Measurements from ENCODE around the gene MYO10. TPM values are rescaled to one million over a fixed set of nuclear protein-coding genes. Genes with fewer than 3 reads are reported as not detected.

The MYO10 gene
- total RNA-seq, 2 experiments from 2014 or later = 0.23 TPM; not detected in 1

DNA sequence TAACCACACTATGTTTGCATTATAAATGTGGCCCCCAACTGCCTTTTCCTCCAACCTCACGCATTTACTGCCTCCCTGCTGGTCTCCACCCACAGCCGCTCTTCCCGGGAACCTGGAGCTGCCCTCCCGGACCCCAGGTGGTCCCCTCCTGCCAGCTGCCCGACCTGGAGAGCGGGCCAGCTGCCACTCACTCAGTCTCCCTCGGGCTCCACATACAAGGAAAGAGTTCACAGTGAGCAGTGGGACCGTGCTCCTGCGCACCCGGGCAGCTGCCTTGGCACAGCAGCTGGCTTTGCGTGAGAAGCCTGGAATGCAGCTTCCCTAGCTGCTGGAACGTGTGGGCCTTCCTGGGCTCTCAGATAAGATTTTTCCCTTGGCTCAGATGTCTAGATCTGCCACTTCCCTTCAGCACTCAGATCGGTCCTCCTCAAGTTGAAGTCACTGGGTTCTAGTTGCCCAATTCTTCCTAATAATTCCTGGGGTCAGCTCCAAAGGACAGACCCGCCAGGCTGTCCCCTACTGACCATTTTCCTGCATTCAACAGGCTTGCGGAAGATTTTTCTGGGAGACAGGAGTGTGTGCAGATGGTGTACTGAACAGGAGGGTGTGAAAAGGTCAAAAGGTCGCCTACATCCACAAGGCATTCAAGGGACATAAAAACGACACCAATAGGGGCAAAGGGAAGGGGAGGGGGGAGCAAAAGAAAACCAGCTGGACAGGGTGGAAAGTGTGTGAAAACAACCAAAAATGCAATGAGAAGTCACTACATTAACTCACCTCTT, 69.1 kb downstream of the MYO10 start:
- ChIA-PET CTCF (no interaction called here), POLR2A (no interaction called here)
- H3K27me3 Mint-ChIP-seq = no peaks in the 10 kb centered on the region
- H3K4me1 Mint-ChIP-seq = no peaks in the 10 kb centered on the region
- H3K4me3 Mint-ChIP-seq = no peak overlapping the region
- H3K36me3 Mint-ChIP-seq (ENCODE audit: low read depth) = no peaks in the 10 kb centered on the region
- H3K27ac Mint-ChIP-seq = no peak overlapping the region
- H3K9me3 Mint-ChIP-seq = peaks cover 7% of the 10 kb centered on the region
- no peak for DNase-seq

- Mint-ChIP-seq H3K27me3 (no peaks in the 10 kb centered on the region), H3K9me3 (peaks cover 3% of the 10 kb centered on the region), H3K4me1 (no peaks in the 10 kb centered on the region), H3K4me3 (no peak overlapping the region), H3K36me3 (ENCODE audit: low read depth) (no peaks in the 10 kb centered on the region), H3K27ac (no peak overlapping the region)
- CTCF ChIA-PET = no interaction called here
- POLR2A ChIA-PET = no interaction called here
- no peak for DNase-seq
Observed at GRCh38 chr5:16866273-16866672, 69.8 kb downstream of the MYO10 start.

DNA sequence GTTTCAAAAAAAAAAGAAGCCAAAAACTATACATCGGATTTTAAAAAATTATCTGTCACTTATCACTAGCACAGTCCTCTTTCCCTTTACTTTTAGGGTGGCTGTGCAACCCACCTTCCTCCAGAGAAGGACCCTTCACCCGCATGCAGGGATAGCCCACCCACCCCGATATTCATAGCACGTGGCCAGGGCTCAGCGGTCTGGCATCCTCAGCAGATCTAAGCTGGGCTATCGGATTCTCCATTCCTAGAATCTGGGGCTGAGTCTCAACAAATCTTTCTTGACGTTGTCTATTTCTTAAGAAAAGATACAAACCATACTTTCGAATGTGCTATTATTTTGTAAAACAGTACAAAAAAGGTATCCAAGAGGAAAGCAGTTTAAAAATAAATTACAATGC, 70.9 kb downstream of the MYO10 start:
- Mint-ChIP-seq H3K9me3 (no peaks in the 10 kb centered on the region), H3K27me3 (no peaks in the 10 kb centered on the region), H3K4me3 (no peak overlapping the region), H3K4me1 (no peaks in the 10 kb centered on the region), H3K36me3 (ENCODE audit: low read depth) (no peaks in the 10 kb centered on the region), H3K27ac (no peak overlapping the region)
- ChIA-PET POLR2A (no interaction called here), CTCF (no interaction called here)
- no peak for DNase-seq

DNA sequence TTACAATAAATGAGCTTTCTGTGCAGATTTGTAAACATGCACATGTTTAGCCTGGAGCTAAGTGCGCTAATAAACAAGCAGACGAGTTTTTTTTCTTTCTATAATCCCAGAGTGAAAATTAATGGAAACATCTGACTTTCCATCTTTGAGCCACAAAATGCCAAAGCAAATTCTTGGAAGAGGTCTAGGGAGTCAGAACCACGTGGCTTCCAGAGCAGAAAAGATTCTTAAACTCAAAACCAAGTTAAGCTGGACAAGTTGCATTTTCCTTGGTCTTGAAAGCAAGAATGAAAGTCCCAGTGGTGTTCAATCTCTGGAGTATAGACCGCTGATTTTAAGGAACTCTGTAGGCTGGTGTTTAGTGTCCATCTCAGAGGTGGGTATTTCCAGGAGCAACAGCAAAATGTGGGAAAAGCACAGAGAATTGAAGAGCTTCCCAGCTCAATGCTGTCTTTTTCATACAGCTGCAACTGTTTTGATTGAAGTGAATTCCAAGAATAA, 71.4 kb downstream of the MYO10 start:
- no peaks in the 10 kb centered on the region for H3K9me3 Mint-ChIP-seq
- ChIA-PET CTCF (interaction anchor here (0.7 kb wide), 1 partner anchor 10 kb away, joined by 4 read pairs; no protein-coding TSS in a partner anchor), POLR2A (no interaction called here)
- H3K4me1 Mint-ChIP-seq = no peaks in the 10 kb centered on the region
- H3K4me3 Mint-ChIP-seq = no peak overlapping the region
- no peak for DNase-seq
- no peaks in the 10 kb centered on the region for H3K36me3 Mint-ChIP-seq (ENCODE audit: low read depth)
- no peaks in the 10 kb centered on the region for H3K27me3 Mint-ChIP-seq
- H3K27ac Mint-ChIP-seq = no peak overlapping the region

GRCh38 chr5:16863469-16863946, 72.6 kb downstream of the MYO10 start:
- Mint-ChIP-seq H3K36me3 (ENCODE audit: low read depth) (no peaks in the 10 kb centered on the region), H3K27me3 (no peaks in the 10 kb centered on the region), H3K9me3 (no peaks in the 10 kb centered on the region), H3K4me3 (no peak overlapping the region), H3K27ac (no peak overlapping the region), H3K4me1 (no peaks in the 10 kb centered on the region)
- POLR2A ChIA-PET = no interaction called here
- CTCF ChIA-PET = no interaction called here
- DNase-seq = no peak

- H3K4me3 Mint-ChIP-seq = no peak overlapping the region
- CTCF ChIA-PET = no interaction called here
- no peak overlapping the region for H3K27ac Mint-ChIP-seq
- no peak for DNase-seq
- no peaks in the 10 kb centered on the region for H3K9me3 Mint-ChIP-seq
- POLR2A ChIA-PET = no interaction called here
- no peaks in the 10 kb centered on the region for H3K27me3 Mint-ChIP-seq
- H3K4me1 Mint-ChIP-seq = no peaks in the 10 kb centered on the region
- no peaks in the 10 kb centered on the region for H3K36me3 Mint-ChIP-seq (ENCODE audit: low read depth)
Observed at GRCh38 chr5:16862777-16863176, 73.3 kb downstream of the MYO10 start.

GRCh38 chr5:16859346-16859745, 76.7 kb downstream of the MYO10 start:
- CTCF ChIA-PET = no interaction called here
- DNase-seq = no peak
- H3K27me3 Mint-ChIP-seq = no peaks in the 10 kb centered on the region
- no peaks in the 10 kb centered on the region for H3K9me3 Mint-ChIP-seq
- no peaks in the 10 kb centered on the region for H3K36me3 Mint-ChIP-seq (ENCODE audit: low read depth)
- H3K27ac Mint-ChIP-seq = no peak overlapping the region
- no peaks in the 10 kb centered on the region for H3K4me1 Mint-ChIP-seq
- H3K4me3 Mint-ChIP-seq = no peak overlapping the region
- POLR2A ChIA-PET = no interaction called here

GRCh38 chr5:16858151-16858550, 77.9 kb downstream of the MYO10 start:
- H3K4me3 Mint-ChIP-seq = no peak overlapping the region
- no peak for DNase-seq
- CTCF ChIA-PET = no interaction called here
- H3K36me3 Mint-ChIP-seq (ENCODE audit: low read depth) = no peaks in the 10 kb centered on the region
- POLR2A ChIA-PET = no interaction called here
- H3K27ac Mint-ChIP-seq = no peak overlapping the region
- H3K27me3 Mint-ChIP-seq = no peaks in the 10 kb centered on the region
- H3K4me1 Mint-ChIP-seq = no peaks in the 10 kb centered on the region
- H3K9me3 Mint-ChIP-seq = no peaks in the 10 kb centered on the region

DNA sequence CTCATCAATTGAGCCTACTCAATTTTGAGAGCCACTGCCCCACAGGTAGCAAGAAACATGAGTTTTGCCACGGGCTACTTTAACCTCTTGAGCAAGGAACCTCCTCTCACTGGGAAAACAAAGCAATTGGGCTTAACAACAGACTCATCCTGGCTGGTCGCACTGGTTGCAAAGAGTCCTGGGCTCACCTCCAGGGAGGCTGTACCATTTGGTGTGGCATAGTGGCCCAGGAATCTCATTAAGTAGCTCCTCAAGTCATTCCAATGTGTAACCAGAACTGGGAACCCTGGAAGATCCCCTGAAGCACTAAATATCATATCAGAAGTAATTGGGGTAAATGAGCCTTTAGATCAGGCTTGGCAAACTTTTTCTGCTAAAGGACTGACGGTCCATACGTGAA, 78.5 kb downstream of the MYO10 start:
- H3K4me1 Mint-ChIP-seq = no peaks in the 10 kb centered on the region
- no peaks in the 10 kb centered on the region for H3K27me3 Mint-ChIP-seq
- H3K36me3 Mint-ChIP-seq (ENCODE audit: low read depth) = no peaks in the 10 kb centered on the region
- ChIA-PET CTCF (no interaction called here), POLR2A (no interaction called here)
- H3K4me3 Mint-ChIP-seq = no peak overlapping the region
- H3K27ac Mint-ChIP-seq = no peak overlapping the region
- DNase-seq = no peak
- H3K9me3 Mint-ChIP-seq = no peaks in the 10 kb centered on the region

- CTCF ChIA-PET = no interaction called here
Observed at GRCh38 chr5:16856531-16856930, 79.6 kb downstream of the MYO10 start.

DNA sequence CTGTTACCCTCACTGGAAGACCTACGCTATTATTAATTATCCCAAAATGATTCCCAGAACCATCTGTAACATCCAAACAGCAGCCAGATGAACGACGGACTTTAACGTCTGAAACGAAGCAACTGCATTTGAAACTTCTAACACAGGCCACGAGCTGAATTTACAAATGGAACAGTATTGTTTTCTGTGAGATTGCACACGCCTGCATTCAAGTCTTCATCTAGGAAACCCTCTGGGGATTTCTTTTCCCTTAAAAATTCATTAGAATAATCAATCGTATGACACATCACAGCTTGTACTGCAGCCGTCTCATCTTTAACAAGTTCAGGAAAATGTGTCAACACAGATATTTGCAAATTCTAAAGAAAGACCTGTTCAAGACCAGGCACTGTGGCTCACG, 80.2 kb downstream of the MYO10 start:
- H3K27ac Mint-ChIP-seq = no peak overlapping the region
- no peaks in the 10 kb centered on the region for H3K4me1 Mint-ChIP-seq
- ChIA-PET POLR2A (no interaction called here), CTCF (no interaction called here)
- no peak overlapping the region for H3K4me3 Mint-ChIP-seq
- DNase-seq = no peak
- H3K27me3 Mint-ChIP-seq = no peaks in the 10 kb centered on the region
- no peaks in the 10 kb centered on the region for H3K9me3 Mint-ChIP-seq
- H3K36me3 Mint-ChIP-seq (ENCODE audit: low read depth) = no peaks in the 10 kb centered on the region

More at GRCh38 chr5:16856531-16856930, 79.6 kb downstream of the MYO10 start:
- no peaks in the 10 kb centered on the region for H3K4me1 Mint-ChIP-seq
- POLR2A ChIA-PET = no interaction called here
- H3K27ac Mint-ChIP-seq = no peak overlapping the region
- H3K27me3 Mint-ChIP-seq = no peaks in the 10 kb centered on the region
- H3K36me3 Mint-ChIP-seq (ENCODE audit: low read depth) = no peaks in the 10 kb centered on the region
- H3K9me3 Mint-ChIP-seq = no peaks in the 10 kb centered on the region
- H3K4me3 Mint-ChIP-seq = no peak overlapping the region
- no peak for DNase-seq

- DNase-seq = no peak
- Mint-ChIP-seq H3K36me3 (ENCODE audit: low read depth) (no peaks in the 10 kb centered on the region), H3K9me3 (no peaks in the 10 kb centered on the region), H3K27me3 (no peaks in the 10 kb centered on the region), H3K4me1 (no peaks in the 10 kb centered on the region), H3K27ac (no peak overlapping the region), H3K4me3 (no peak overlapping the region)
- ChIA-PET POLR2A (no interaction called here), CTCF (no interaction called here)
Observed at GRCh38 chr5:16855485-16855884, 80.6 kb downstream of the MYO10 start.

GRCh38 chr5:16854351-16854750, 81.7 kb downstream of the MYO10 start:
- CTCF ChIA-PET = interaction anchor here (0.6 kb wide), 1 partner anchor 10 kb away, joined by 4 read pairs; no protein-coding TSS in a partner anchor
- no peaks in the 10 kb centered on the region for H3K27me3 Mint-ChIP-seq
- no peak overlapping the region for H3K4me3 Mint-ChIP-seq
- H3K4me1 Mint-ChIP-seq = no peaks in the 10 kb centered on the region
- POLR2A ChIA-PET = no interaction called here
- no peak overlapping the region for H3K27ac Mint-ChIP-seq
- DNase-seq = no peak
- no peaks in the 10 kb centered on the region for H3K9me3 Mint-ChIP-seq
- no peaks in the 10 kb centered on the region for H3K36me3 Mint-ChIP-seq (ENCODE audit: low read depth)

- Mint-ChIP-seq H3K36me3 (ENCODE audit: low read depth) (no peaks in the 10 kb centered on the region), H3K27ac (no peak overlapping the region), H3K4me3 (no peak overlapping the region), H3K27me3 (no peaks in the 10 kb centered on the region), H3K4me1 (no peaks in the 10 kb centered on the region), H3K9me3 (no peaks in the 10 kb centered on the region)
- POLR2A ChIA-PET = no interaction called here
- CTCF ChIA-PET = no interaction called here
- DNase-seq = no peak
Observed at GRCh38 chr5:16853518-16853917, 82.6 kb downstream of the MYO10 start.
